Neural cell (in vitro differentiated cells): ENCODE data around the gene APOL4. TPM values are rescaled to one million over a fixed set of nuclear protein-coding genes. Genes with fewer than 3 reads are reported as not detected.

Experiments
- H2AFZ ChIP-seq: fragments of 200-600, 300-800 bp; sonication (generic), shearing (Covaris generic); 2 replicates; pipeline ENCODE4 v1.6.0; 2014; ENCODE audit warnings: low read depth, mild to moderate bottlenecking, antibody characterized with exemption, low read length, moderate library complexity
- H3F3A ChIP-seq: fragments of 200-600 bp; shearing (Covaris generic); 2 replicates; pipeline ENCODE4 v1.6.1; 2016; ENCODE audit warnings: mild to moderate bottlenecking, moderate library complexity, mixed read lengths, antibody characterized with exemption, low read length; ENCODE audit not compliant: insufficient read depth, poor library complexity, severe bottlenecking
- H3K27ac ChIP-seq: fragments of 200-600, 300-800 bp; sonication (generic), shearing (Covaris generic); 2 replicates; pipeline ENCODE4 v1.5.1; 2014; ENCODE audit warnings: mild to moderate bottlenecking, low read length, moderate library complexity
- H3K27me3 ChIP-seq: fragments of 300-800, 200-600 bp; sonication (generic), shearing (Covaris generic); 2 replicates; pipeline ENCODE4 v1.6.0; 2014; ENCODE audit warnings: mild to moderate bottlenecking, low read depth, low read length, moderate library complexity; ENCODE audit not compliant: insufficient read depth
- H3K36me3 ChIP-seq: fragments of 300-800, 200-600 bp; sonication (generic), shearing (Covaris generic); 2 replicates; pipeline ENCODE4 v1.5.1; 2014; ENCODE audit warnings: mild to moderate bottlenecking, antibody characterized with exemption, low read length, moderate library complexity; ENCODE audit not compliant: insufficient read depth
- H3K4me2 ChIP-seq: fragments of 300-800, 200-600 bp; sonication (generic), shearing (Covaris generic); 2 replicates; pipeline ENCODE4 v1.6.0; 2014; ENCODE audit warnings: mild to moderate bottlenecking, low read length
- H3K4me3 ChIP-seq: fragments of 300-800, 200-600 bp; sonication (generic), shearing (Covaris generic); 2 replicates; pipeline ENCODE4 v1.5.1; 2014; ENCODE audit warnings: mild to moderate bottlenecking, low read length, moderate library complexity
- H3K79me2 ChIP-seq: fragments of 200-600 bp; shearing (Covaris generic); replicated peaks from 2 replicates; pipeline ENCODE4 v1.6.0; 2014; ENCODE audit warnings: mild to moderate bottlenecking, low read length, moderate library complexity; ENCODE audit not compliant: insufficient read depth
- H3K9ac ChIP-seq: fragments of 300-800, 200-600 bp; sonication (generic), shearing (Covaris generic); 2 replicates; pipeline ENCODE4 v1.6.1; 2016; ENCODE audit warnings: mild to moderate bottlenecking, low read length, mixed read lengths
- H3K9me2 ChIP-seq: fragments of 200-600 bp; shearing (Covaris generic); 2 replicates; pipeline ENCODE4 v1.6.1; 2016; ENCODE audit warnings: mild to moderate bottlenecking, low read length, mixed read lengths; ENCODE audit not compliant: insufficient read depth
- H3K9me3 ChIP-seq: fragments of 200-600, 300-800 bp; sonication (generic), shearing (Covaris generic); 2 replicates; pipeline ENCODE4 v1.6.1; 2016; ENCODE audit warnings: mild to moderate bottlenecking, mixed run types, low read length, moderate library complexity, mixed read lengths
- H4K20me1 ChIP-seq: fragments of 200-600 bp; shearing (Covaris generic); 2 replicates; pipeline ENCODE4 v1.6.1; 2016; ENCODE audit warnings: mild to moderate bottlenecking, mixed run types; ENCODE audit not compliant: insufficient read depth
- EP300 ChIP-seq: fragments of 450-650 bp; conservative IDR thresholded peaks from 2 replicates; pipeline ENCODE4 v1.6.1; 2014; ENCODE audit warnings: antibody characterized with exemption, mild to moderate bottlenecking, moderate library complexity; ENCODE audit not compliant: poor library complexity, severe bottlenecking
- EZH2 ChIP-seq: fragments of 200-600, 300-800 bp; shearing (Covaris generic), sonication (generic); IDR thresholded peaks from 2 replicates; pipeline ENCODE4 v1.6.1; 2014; ENCODE audit warnings: antibody characterized with exemption, low read length, borderline replicate concordance, mild to moderate bottlenecking; ENCODE audit not compliant: insufficient read depth, poor library complexity, severe bottlenecking
- MXI1 ChIP-seq: fragments of 450-650 bp; conservative IDR thresholded peaks from 2 replicates; pipeline ENCODE4 v1.6.1; 2014; ENCODE audit warnings: antibody characterized with exemption, mild to moderate bottlenecking; ENCODE audit not compliant: poor library complexity, severe bottlenecking
- POLR2AphosphoS5 ChIP-seq: IDR thresholded peaks from 2 replicates; pipeline ENCODE4 v1.6.1; 2012
- RAD21 ChIP-seq: fragments of 450-650 bp; conservative IDR thresholded peaks from 2 replicates; pipeline ENCODE4 v1.6.1; 2014; ENCODE audit warnings: antibody characterized with exemption, mild to moderate bottlenecking, moderate library complexity
- SMC3 ChIP-seq: fragments of 450-650 bp; conservative IDR thresholded peaks from 2 replicates; pipeline ENCODE4 v1.6.1; 2014; ENCODE audit warnings: antibody characterized with exemption, mild to moderate bottlenecking, moderate library complexity; ENCODE audit not compliant: poor library complexity
- TAF1 ChIP-seq: IDR thresholded peaks from 2 replicates; pipeline ENCODE4 v1.6.1; 2012; ENCODE audit warnings: low read depth
- polyA plus RNA-seq: library from polyadenylated mRNA; depleted of rRNA; stranded (reverse); fragments of >200 nt; gene quantifications from 2 replicates; pipeline ENCODE4 v1.2.3, GENCODE V29; 2014
- TF ChIP-seq, protein P1 (sequence below): IDR thresholded peaks from 2 replicates; pipeline ENCODE4 v1.6.1; 2012; ENCODE audit warnings: borderline replicate concordance
- TF ChIP-seq, protein P2 (sequence below): fragments of 450-650 bp; IDR thresholded peaks from 2 replicates; pipeline ENCODE4 v1.5.1; 2014; ENCODE audit warnings: antibody characterized with exemption, mild to moderate bottlenecking, moderate library complexity; ENCODE audit not compliant: poor library complexity, severe bottlenecking

Gene APOL4
- polyA plus RNA-seq, 1 donor from 2014 or later = not detected

DNA sequence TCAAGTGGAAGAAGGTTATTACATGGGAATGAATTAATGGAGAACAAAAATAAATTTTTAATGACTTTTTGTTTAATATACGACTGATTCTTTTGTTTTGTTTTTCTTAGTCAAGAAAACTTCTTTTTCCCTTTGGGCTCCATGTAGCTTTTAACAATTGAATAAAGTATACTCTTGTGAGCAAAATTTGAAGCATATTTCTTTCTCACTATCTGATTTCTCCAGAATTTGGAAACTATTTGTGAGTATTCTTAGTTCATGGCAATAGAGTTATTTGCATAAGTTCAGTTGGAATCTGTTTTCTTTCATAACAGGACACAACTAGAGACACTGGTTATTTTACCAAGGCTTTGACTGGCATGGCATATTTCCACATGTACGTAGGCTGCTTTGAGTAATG, 47.6 kb upstream of the APOL4 start:
- no peak overlapping the region for H3K27ac ChIP-seq
- no peak overlapping the region for H3K9ac ChIP-seq
- H3K9me3 ChIP-seq = no peaks in the 10 kb centered on the region
- H3K9me2 ChIP-seq = no peaks in the 10 kb centered on the region
- H2AFZ ChIP-seq = no peak overlapping the region
- H3K27me3 ChIP-seq = no peaks in the 10 kb centered on the region
- no peak for TF ChIP-seq SMC3
- no peak for TF ChIP-seq RAD21
- TF ChIP-seq EP300 = no peak
- TF ChIP-seq EZH2 = no peak
- no peak for TF ChIP-seq POLR2AphosphoS5
- no peak for TF ChIP-seq MXI1
- TF ChIP-seq, protein P1, sequence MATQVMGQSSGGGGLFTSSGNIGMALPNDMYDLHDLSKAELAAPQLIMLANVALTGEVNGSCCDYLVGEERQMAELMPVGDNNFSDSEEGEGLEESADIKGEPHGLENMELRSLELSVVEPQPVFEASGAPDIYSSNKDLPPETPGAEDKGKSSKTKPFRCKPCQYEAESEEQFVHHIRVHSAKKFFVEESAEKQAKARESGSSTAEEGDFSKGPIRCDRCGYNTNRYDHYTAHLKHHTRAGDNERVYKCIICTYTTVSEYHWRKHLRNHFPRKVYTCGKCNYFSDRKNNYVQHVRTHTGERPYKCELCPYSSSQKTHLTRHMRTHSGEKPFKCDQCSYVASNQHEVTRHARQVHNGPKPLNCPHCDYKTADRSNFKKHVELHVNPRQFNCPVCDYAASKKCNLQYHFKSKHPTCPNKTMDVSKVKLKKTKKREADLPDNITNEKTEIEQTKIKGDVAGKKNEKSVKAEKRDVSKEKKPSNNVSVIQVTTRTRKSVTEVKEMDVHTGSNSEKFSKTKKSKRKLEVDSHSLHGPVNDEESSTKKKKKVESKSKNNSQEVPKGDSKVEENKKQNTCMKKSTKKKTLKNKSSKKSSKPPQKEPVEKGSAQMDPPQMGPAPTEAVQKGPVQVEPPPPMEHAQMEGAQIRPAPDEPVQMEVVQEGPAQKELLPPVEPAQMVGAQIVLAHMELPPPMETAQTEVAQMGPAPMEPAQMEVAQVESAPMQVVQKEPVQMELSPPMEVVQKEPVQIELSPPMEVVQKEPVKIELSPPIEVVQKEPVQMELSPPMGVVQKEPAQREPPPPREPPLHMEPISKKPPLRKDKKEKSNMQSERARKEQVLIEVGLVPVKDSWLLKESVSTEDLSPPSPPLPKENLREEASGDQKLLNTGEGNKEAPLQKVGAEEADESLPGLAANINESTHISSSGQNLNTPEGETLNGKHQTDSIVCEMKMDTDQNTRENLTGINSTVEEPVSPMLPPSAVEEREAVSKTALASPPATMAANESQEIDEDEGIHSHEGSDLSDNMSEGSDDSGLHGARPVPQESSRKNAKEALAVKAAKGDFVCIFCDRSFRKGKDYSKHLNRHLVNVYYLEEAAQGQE = no peak
- no peak for TF ChIP-seq TAF1
- TF ChIP-seq, protein P2, sequence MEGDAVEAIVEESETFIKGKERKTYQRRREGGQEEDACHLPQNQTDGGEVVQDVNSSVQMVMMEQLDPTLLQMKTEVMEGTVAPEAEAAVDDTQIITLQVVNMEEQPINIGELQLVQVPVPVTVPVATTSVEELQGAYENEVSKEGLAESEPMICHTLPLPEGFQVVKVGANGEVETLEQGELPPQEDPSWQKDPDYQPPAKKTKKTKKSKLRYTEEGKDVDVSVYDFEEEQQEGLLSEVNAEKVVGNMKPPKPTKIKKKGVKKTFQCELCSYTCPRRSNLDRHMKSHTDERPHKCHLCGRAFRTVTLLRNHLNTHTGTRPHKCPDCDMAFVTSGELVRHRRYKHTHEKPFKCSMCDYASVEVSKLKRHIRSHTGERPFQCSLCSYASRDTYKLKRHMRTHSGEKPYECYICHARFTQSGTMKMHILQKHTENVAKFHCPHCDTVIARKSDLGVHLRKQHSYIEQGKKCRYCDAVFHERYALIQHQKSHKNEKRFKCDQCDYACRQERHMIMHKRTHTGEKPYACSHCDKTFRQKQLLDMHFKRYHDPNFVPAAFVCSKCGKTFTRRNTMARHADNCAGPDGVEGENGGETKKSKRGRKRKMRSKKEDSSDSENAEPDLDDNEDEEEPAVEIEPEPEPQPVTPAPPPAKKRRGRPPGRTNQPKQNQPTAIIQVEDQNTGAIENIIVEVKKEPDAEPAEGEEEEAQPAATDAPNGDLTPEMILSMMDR = no peak
- H3F3A ChIP-seq = no peaks in the 10 kb centered on the region
- no peaks in the 10 kb centered on the region for H3K36me3 ChIP-seq
- no peak overlapping the region for H3K4me2 ChIP-seq
- H3K4me3 ChIP-seq = no peak overlapping the region
- no peaks in the 10 kb centered on the region for H4K20me1 ChIP-seq
- H3K79me2 ChIP-seq = no peaks in the 10 kb centered on the region

DNA sequence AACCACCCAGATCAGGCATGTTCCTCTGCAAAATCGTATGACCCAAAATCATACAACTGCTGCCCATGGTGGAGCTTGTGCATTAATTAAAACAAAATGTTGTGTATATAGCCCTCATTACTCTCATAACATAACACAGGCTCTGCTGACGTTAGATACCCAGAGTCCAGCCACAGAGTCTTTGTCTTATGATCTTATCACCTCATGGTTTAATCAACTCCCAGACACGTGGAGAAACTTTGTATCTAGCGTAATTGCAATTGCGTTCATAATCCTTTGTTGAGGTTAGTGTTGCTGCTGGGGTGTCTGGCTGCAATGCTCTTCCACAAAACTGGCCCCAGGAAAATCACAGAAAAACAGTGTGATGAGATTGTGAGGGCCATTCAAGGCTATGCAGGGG, 46.3 kb upstream of the APOL4 start:
- Histone ChIP-seq H3K79me2 (no peaks in the 10 kb centered on the region), H3K9me3 (no peaks in the 10 kb centered on the region), H3K9me2 (no peaks in the 10 kb centered on the region), H3F3A (no peaks in the 10 kb centered on the region), H2AFZ (no peak overlapping the region), H3K27me3 (no peaks in the 10 kb centered on the region), H3K4me2 (no peak overlapping the region), H3K36me3 (no peaks in the 10 kb centered on the region), H3K4me3 (no peak overlapping the region), H3K9ac (no peak overlapping the region), H4K20me1 (no peaks in the 10 kb centered on the region), H3K27ac (no peak overlapping the region)
- TF ChIP-seq POLR2AphosphoS5 (no peak), EP300 (no peak), MXI1 (no peak), EZH2 (no peak), TAF1 (no peak), RAD21 (no peak), SMC3 (no peak)
- TF ChIP-seq, protein P2 = no peak
- TF ChIP-seq, protein P1 = no peak
